Brain microvascular endothelial cell (primary cell): Measurements from ENCODE around the gene STRA6.

Source experiments
- DNase-seq: peaks from one replicate; pipeline ENCODE4 v3.0.0-alpha.2; 2020
- H3K27ac ChIP-seq: fragments of 250-450 bp; sonication (Bioruptor Pico); 2 replicates; pipeline ENCODE4 v1.5.1; 2020; ENCODE audit warnings: mild to moderate bottlenecking, moderate library complexity
- H3K27me3 ChIP-seq: fragments of 250-450 bp; sonication (Bioruptor Pico); replicated peaks from 2 replicates; pipeline ENCODE4 v1.5.1; 2020; ENCODE audit warnings: mild to moderate bottlenecking
- H3K36me3 ChIP-seq: fragments of 250-450 bp; sonication (Bioruptor Pico); replicated peaks from 2 replicates; pipeline ENCODE4 v1.5.1; 2020; ENCODE audit warnings: mild to moderate bottlenecking
- H3K4me3 ChIP-seq: 2 replicates; pipeline ENCODE4 v1.5.1; 2011; ENCODE audit warnings: low read depth, mild to moderate bottlenecking, control low read depth, low read length, moderate library complexity
- in situ Hi-C: cut with HindIII; loops from 2 replicates; pipeline ENCODE4 v1.10.0; 2017; ENCODE audit warnings: low sequenced_read_pairs, low pct_ligation_motif_present
- TF ChIP-seq, protein P1 (sequence below): IDR thresholded peaks from 2 replicates; pipeline ENCODE4 v1.5.1; 2011; ENCODE audit warnings: low read depth, mild to moderate bottlenecking, moderate library complexity, low read length, control low read depth, inconsistent platforms; ENCODE audit errors: missing control alignments

STRA6 gene

DNA sequence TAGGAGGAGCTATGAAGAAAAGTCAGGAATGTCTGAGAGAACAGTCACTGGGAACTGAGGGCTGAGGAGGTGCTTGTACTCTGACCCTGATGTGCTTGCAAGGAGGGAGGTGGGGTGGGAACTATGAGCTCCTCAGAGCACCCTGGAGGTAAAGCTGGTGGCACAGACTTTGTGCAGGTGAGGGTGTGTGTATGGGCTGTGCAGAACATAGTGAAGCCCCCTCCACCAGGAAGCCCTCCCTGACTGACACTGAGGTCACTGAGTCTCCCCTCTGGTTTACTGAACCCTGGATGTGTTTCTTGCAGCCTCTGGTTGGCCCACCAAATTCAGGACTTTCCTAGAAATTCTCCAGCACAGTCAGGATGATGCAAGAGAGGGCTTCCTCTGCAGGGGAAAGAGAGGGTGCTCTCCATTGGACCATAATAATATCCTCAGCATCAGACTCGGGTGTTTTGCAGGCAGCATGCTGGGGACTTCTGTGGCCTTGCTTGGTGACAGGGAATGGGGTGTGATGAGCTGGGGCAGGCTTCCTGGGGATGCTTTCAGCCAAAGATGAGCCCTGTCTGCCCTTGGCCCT lies 30.5 kb downstream of the STRA6 start:
- H3K27me3 ChIP-seq: no peaks in the 10 kb centered on the region
- TF ChIP-seq, protein P1, sequence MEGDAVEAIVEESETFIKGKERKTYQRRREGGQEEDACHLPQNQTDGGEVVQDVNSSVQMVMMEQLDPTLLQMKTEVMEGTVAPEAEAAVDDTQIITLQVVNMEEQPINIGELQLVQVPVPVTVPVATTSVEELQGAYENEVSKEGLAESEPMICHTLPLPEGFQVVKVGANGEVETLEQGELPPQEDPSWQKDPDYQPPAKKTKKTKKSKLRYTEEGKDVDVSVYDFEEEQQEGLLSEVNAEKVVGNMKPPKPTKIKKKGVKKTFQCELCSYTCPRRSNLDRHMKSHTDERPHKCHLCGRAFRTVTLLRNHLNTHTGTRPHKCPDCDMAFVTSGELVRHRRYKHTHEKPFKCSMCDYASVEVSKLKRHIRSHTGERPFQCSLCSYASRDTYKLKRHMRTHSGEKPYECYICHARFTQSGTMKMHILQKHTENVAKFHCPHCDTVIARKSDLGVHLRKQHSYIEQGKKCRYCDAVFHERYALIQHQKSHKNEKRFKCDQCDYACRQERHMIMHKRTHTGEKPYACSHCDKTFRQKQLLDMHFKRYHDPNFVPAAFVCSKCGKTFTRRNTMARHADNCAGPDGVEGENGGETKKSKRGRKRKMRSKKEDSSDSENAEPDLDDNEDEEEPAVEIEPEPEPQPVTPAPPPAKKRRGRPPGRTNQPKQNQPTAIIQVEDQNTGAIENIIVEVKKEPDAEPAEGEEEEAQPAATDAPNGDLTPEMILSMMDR: no peak
- DNase-seq: no peak
- no peak overlapping the region for H3K27ac ChIP-seq
- in situ Hi-C loops: no loop called here
- no peak overlapping the region for H3K4me3 ChIP-seq
- H3K36me3 ChIP-seq: no peaks in the 10 kb centered on the region

DNA sequence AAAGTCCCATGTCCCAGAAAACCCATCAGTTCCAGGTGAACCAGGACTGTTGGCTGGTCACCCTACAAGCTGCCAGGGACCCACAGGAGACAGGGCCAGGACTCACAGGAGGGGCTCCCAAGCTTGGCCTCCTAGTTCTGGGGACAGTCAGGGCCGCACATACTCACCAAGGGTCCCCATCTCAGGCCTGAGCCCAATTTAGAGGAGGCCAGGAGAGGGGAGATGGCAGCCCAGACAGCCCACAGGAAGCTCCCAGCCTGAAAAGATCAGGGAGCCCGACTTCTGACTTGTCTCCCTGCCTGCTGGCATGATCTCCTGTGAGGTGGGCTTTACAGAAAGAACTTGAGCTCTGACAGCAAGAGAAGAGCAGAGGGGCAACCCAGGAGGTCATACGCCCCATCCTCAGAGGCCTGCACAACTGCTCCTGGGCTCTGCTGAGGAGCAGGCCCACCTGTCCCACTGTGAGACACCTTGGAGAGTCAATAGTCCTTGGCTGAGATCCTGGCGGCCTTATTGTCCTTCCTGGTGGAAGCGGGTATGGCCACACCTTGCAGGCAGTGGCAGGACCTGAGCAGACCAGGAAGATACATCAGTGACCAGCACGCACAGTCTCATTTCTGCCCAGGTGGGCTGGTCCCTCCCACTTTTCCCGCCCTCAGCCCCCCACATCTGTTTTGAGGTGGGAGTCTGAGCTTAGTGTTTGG lies 31.6 kb downstream of the STRA6 start:
- no peaks in the 10 kb centered on the region for H3K36me3 ChIP-seq
- H3K4me3 ChIP-seq: no peak overlapping the region
- no peak overlapping the region for H3K27ac ChIP-seq
- DNase-seq: no peak
- in situ Hi-C loops: no loop called here
- H3K27me3 ChIP-seq: no peaks in the 10 kb centered on the region
- TF ChIP-seq, protein P1: no peak

DNA sequence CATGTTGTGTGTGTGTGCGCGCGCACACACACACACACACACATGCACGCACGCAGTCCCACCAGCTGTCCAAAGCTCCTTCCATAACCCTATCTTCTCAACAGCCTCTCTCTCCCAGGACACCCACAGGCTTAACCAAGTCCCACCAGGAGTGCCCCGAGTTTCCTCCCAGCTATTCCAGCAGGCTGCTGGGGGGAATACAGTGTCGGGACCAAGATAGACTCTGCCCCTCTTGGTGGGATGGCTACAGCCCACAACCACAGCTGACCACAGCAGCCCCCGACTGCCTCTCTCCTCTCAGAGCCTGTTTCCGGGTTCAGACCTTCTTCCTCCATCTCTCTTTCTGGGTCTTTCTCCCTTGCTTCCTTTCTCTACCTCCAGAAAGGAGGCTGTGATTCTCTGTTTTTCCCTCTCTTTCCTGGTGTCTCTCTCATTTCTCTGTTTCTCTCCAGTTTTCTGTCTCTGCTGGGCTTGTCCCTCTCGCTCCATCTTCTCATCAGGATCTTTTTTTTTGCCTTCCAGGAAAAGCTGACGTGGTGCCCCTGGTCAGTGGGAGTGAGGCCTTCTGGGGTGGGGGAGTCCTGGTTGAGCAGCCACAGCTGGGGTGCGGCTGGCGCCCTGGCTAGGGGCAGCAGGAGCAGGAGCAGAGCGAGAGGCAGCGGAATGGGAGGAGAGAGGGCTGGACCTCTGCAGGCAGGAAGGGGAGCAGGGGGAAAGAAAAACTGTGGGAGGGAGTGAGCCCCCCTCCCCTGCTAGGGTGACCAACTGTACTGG lies 32.3 kb downstream of the STRA6 start:
- TF ChIP-seq, protein P1: no peak
- no peak overlapping the region for H3K4me3 ChIP-seq
- no peaks in the 10 kb centered on the region for H3K27me3 ChIP-seq
- H3K36me3 ChIP-seq: no peaks in the 10 kb centered on the region
- no peak for DNase-seq
- in situ Hi-C loops: no loop called here
- no peak overlapping the region for H3K27ac ChIP-seq

GRCh38 chr15:74168711-74169126 lies 33.9 kb downstream of the STRA6 start:
- no peaks in the 10 kb centered on the region for H3K36me3 ChIP-seq
- DNase-seq: no peak
- H3K4me3 ChIP-seq: no peak overlapping the region
- in situ Hi-C loops: no loop called here
- TF ChIP-seq, protein P1: no peak
- H3K27ac ChIP-seq: no peak overlapping the region
- H3K27me3 ChIP-seq: no peaks in the 10 kb centered on the region

- H3K4me3 ChIP-seq: no peak overlapping the region
- no peak for DNase-seq
- no peak overlapping the region for H3K27ac ChIP-seq
- TF ChIP-seq, protein P1: no peak
- H3K27me3 ChIP-seq: no peaks in the 10 kb centered on the region
- H3K36me3 ChIP-seq: no peaks in the 10 kb centered on the region
- in situ Hi-C loops: no loop called here
Measured at GRCh38 chr15:74167891-74168331, 34.7 kb downstream of the STRA6 start.
